ENCODE measurements around the gene CCDC157. TPM values are rescaled to one million over a fixed set of nuclear protein-coding genes. Genes with fewer than 3 reads are reported as not detected.

The CCDC157 gene
- total RNA-seq, 2 experiments from 2014 or later, result 3.3 to 3.4 TPM

- TF ChIP-seq EZH2phosphoT487 (IDR thresholded peaks at IDR 0.05; ENCODE audit: borderline replicate concordance, low read depth, low read length) (no peak), CTCF (conservative IDR thresholded peaks at IDR 0.05; ENCODE audit: low read length) (no peak)
- peak; percentile 50 for DNase-seq (ENCODE audit: low spot score)
- peaks cover 17% of the 10 kb centered on the region; the same call in 1 of the 2 replicates for H3K36me3 ChIP-seq (ENCODE audit: insufficient read depth, low read length)
- no peak overlapping the region for H3K27ac ChIP-seq (ENCODE audit: low read depth, low read length, poor library complexity, severe bottlenecking)
- ChIA-PET CTCF (ENCODE audit: unreplicated experiment) (interaction anchor here (1.7 kb wide), 1 partner anchor 38 kb away, joined by 5 read pairs; no protein-coding TSS in a partner anchor), POLR2A (interaction anchor here (0.8 to 2.7 kb wide), 7 partner anchors 16 to 445 kb away, joined by 3 to 22 read pairs (median 4); partner anchors contain the start of gene CASTOR1)
- H3K4me1 ChIP-seq (ENCODE audit: insufficient read depth, low read length, poor library complexity, severe bottlenecking), result peaks cover 33% of the 10 kb centered on the region
- no peaks in the 10 kb centered on the region for H4K20me1 ChIP-seq (ENCODE audit: insufficient read depth, low read length)
- peak overlapping the region; percentile 90 for H3K4me3 ChIP-seq (ENCODE audit: low read depth, low read length, poor library complexity, severe bottlenecking)
- H3K9me2 ChIP-seq (ENCODE audit: insufficient read depth, low read length), result no peaks in the 10 kb centered on the region
- intact Hi-C loops (cut with micrococcal nuclease; ENCODE audit: unreplicated experiment), result loop anchor here (2.0 kb wide), 1 partner anchor 61 kb away; the partner anchor contains the start of gene RNF215
- no peaks in the 10 kb centered on the region for H3K9me3 ChIP-seq (ENCODE audit: low read length)
- peak overlapping the region; percentile 77 for H3K4me2 ChIP-seq (ENCODE audit: low read length)
- no peaks in the 10 kb centered on the region for H3K79me2 ChIP-seq (ENCODE audit: insufficient read depth, low read depth, low read length)
- no peak overlapping the region for H2AFZ ChIP-seq (ENCODE audit: low read length)
- BruUV-seq (replicated peaks), result no TSS peak
Observed at GRCh38 chr22:30326255-30326705, 30.5 kb upstream of the CCDC157 start.

- H3K4me2 ChIP-seq (ENCODE audit: low read length), result peak within 1 kb of the TSS; percentile 79
- BruUV-seq (replicated peaks), result no TSS peak
- TF ChIP-seq CTCF (conservative IDR thresholded peaks at IDR 0.05; ENCODE audit: low read length) (no peak), EZH2phosphoT487 (IDR thresholded peaks at IDR 0.05; ENCODE audit: borderline replicate concordance, low read depth, low read length) (no peak)
- H3K79me2 ChIP-seq (ENCODE audit: insufficient read depth, low read depth, low read length), result no peaks in the 10 kb centered on the region
- no peaks in the 10 kb centered on the region for H4K20me1 ChIP-seq (ENCODE audit: insufficient read depth, low read length)
- intact Hi-C loops (cut with micrococcal nuclease; ENCODE audit: unreplicated experiment), result loop anchor here (1.0 to 2.0 kb wide), 3 partner anchors 22 to 60 kb away; partner anchors contain the start of genes CASTOR1 and RNF215
- ChIA-PET POLR2A (interaction anchor here (0.7 to 2.7 kb wide), 8 partner anchors 17 to 108 kb away, joined by 3 to 22 read pairs (median 4); partner anchors contain the start of genes CASTOR1, CCDC157 and SF3A1), CTCF (ENCODE audit: unreplicated experiment) (interaction anchor here (1.7 kb wide), 1 partner anchor 39 kb away, joined by 5 read pairs; no protein-coding TSS in a partner anchor)
- peaks cover 19% of the 10 kb centered on the region; the same call in 1 of the 2 replicates for H3K36me3 ChIP-seq (ENCODE audit: insufficient read depth, low read length)
- peak; percentile 96 for DNase-seq (ENCODE audit: low spot score)
- H3K27ac ChIP-seq (ENCODE audit: low read depth, low read length, poor library complexity, severe bottlenecking), result peak within 1 kb of the TSS; percentile 33
- no peaks in the 10 kb centered on the region for H3K9me2 ChIP-seq (ENCODE audit: insufficient read depth, low read length)
- peak within 1 kb of the TSS; percentile 90 for H3K4me3 ChIP-seq (ENCODE audit: low read depth, low read length, poor library complexity, severe bottlenecking)
- no peaks in the 10 kb centered on the region for H3K9me3 ChIP-seq (ENCODE audit: low read length)
- peaks cover 33% of the 10 kb centered on the region for H3K4me1 ChIP-seq (ENCODE audit: insufficient read depth, low read length, poor library complexity, severe bottlenecking)
- H2AFZ ChIP-seq (ENCODE audit: low read length), result peak within 1 kb of the TSS; percentile 40; the same call in 1 of the 2 replicates
Observed at GRCh38 chr22:30326706-30327362, 30.0 kb upstream of the CCDC157 start, which contains the start of gene TBC1D10A. Gene TBC1D10A, minus strand, starts transcription at chr22:30326941. Its CDS starts 60 bp downstream, at chr22:30326881.

Measured in OCI-LY7 (cell line).